GM23248 (cell line): Measurements from ENCODE around the gene SPOCD1.

Source experiments
- EZH2 ChIP-seq: fragments of 200-600 bp; sonication (generic); IDR thresholded peaks from 2 replicates; pipeline ENCODE4 v1.6.1; 2018; ENCODE audit warnings: antibody characterized with exemption, mild to moderate bottlenecking; ENCODE audit not compliant: insufficient read depth, poor library complexity, severe bottlenecking
- EZH2phosphoT487 ChIP-seq: fragments of 200-600 bp; sonication (generic); IDR thresholded peaks from 2 replicates; pipeline ENCODE4 v1.6.1; 2018; ENCODE audit warnings: antibody characterized with exemption, moderate library complexity, mild to moderate bottlenecking, low read depth; ENCODE audit not compliant: insufficient read depth

DNA sequence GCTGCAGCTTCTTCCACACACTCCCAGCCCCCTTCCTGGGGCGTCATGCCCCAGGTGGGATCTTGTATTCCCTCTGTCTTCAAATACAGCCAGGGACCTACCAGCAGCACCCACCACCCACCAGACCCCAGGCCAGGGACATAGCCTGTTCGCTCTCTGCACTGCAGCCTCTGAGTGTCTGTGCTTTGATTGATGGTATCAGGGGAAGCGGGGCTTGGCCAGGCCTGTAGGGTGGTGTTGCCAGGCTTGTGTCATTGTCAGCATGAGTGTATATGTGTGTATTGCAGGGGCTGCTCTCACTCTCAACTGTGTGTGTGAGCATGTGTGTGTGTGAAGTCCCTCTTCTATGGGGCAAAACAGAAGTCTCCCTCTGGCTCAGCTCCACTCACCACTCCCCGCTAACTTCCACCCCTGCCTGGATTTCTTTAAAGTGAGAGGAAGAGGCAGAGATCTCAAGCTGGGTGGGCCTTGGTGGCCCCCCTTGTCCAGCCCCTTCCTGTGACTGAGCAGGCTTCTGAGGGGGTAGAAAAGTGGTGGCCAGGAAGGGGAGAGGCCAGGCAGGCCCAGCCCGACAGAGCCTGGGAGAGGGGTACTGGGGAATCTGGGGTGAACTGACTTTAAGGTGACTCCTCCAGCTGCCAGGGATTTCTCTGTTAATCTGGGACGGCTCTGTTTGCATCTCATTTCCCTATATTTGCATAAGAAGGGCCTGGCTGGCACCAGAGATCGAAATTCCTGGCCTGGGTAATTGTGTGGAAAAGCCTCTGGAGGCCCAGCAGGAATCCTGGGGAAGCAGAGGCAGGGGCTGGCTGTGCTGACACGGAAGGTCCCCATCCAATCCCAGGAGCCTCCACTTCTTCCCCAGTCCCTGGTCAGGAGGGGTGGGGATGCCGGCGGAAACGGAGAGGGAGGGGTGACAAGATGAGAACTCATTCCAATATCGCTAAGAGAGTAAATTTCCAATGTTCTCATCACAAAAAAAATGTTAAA lies 33.1 kb downstream of the SPOCD1 start:
- TF ChIP-seq EZH2phosphoT487 (no peak), EZH2 (no peak)
